ENCODE results near the gene USP33. TPM values are rescaled to one million over a fixed set of nuclear protein-coding genes. Genes with fewer than 3 reads are reported as not detected.

Gene USP33
- total and polyA plus RNA-seq, 9 of the 15 experiments (the other 6 are each of a cell fraction or from before 2014, with no cell fraction given): 22.4 to 83.5 (median 44.7) TPM

DNA sequence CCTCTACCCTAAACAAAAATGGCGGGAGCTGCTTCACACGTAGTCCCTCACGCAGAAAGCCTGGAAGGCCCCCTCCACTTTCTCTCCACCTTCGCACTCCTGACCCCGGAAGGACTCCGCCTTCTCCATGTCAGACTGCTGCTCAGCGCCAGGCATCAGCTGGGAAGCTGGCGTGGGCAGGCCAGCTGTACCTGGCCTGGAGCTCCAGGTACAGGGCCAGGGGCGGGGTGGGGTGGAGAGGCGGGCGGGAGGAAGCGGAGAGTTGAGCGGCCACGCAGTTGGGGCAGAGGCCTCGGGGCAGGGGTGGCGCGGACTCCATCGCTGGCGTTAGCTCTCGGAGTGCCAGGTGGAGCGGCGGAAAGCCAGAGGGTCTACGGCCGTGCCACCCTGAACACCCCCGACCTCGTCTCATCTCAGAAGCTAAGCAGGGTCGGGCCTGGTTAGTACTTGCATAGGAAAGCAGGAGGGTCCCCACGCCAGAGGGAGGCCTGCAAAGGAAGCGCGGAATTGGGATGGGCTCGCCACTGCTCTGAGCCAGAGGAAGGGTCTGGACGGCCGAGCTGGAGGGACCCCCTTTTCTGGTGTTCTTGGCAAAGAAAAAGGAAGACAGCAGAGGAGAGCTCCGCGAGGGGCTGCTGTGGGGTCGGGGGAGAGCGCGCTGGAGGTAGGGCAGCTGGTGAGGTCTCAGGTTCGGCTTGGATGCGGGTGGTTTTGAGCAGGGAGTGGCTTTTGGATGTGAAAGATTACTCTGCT, 20.1 kb upstream of the USP33 start, which contains the start of gene MIGA1 (continued):
- TF ChIP-seq LCOR (CRISPR knock-in tag; IDR thresholded peaks at IDR 0.05) (peak; percentile 71; the same call in 1 of the 2 replicates), NRF1 (conservative IDR thresholded peaks at IDR 0.05 in 1 of 2, IDR thresholded peaks at IDR 0.05 in 1 of 2) (peak; percentile 41 to 57; a peak in 3 of 4 replicates), MTA3 (IDR thresholded peaks at IDR 0.05; ENCODE audit: borderline replicate concordance) (no peak), KAT2B (IDR thresholded peaks at IDR 0.05; ENCODE audit: low read depth, low read length) (no peak), NUFIP1 (IDR thresholded peaks at IDR 0.05; ENCODE audit: partially characterized antibody) (no peak), ZNF133 (CRISPR knock-in tag; IDR thresholded peaks at IDR 0.05) (no peak), NCOA2 (IDR thresholded peaks at IDR 0.05; ENCODE audit: partially characterized antibody in 2 of 2) (no peak), PHB (CRISPR knock-in tag; IDR thresholded peaks at IDR 0.05) (no peak), SNIP1 (IDR thresholded peaks at IDR 0.05; ENCODE audit: low read depth) (no peak), SRSF7 (optimal IDR thresholded peaks at IDR 0.05; ENCODE audit: low read depth, low read length) (no peak), SIN3A (IDR thresholded peaks at IDR 0.05; ENCODE audit: borderline replicate concordance in 2 of 2, control insufficient read depth in 1 of 2, low read depth in 2 of 2, low read length in 2 of 2) (peak; percentile 93 to 98; a peak in 3 of 4 replicates), SRF (CRISPR knock-in tag; IDR thresholded peaks at IDR 0.05) (no peak), GABPB1 (CRISPR knock-in tag; IDR thresholded peaks at IDR 0.05) (peak; percentile 96), MECOM (CRISPR knock-in tag; IDR thresholded peaks at IDR 0.05) (no peak), TAF1 (IDR thresholded peaks at IDR 0.05; ENCODE audit: control insufficient read depth, extremely low read depth, insufficient read depth, low read length, severe bottlenecking) (no peak), CREM (IDR thresholded peaks at IDR 0.05; ENCODE audit: low read depth) (peak; percentile 88), ATF7 (IDR thresholded peaks at IDR 0.05) (no peak; the same call in 1 of the 2 replicates), PHF20 (IDR thresholded peaks at IDR 0.05; ENCODE audit: partially characterized antibody) (peak; percentile 84), RBM39 (optimal IDR thresholded peaks at IDR 0.05; ENCODE audit: low read depth, low read length) (no peak)
- TF ChIP-seq, protein P1, sequence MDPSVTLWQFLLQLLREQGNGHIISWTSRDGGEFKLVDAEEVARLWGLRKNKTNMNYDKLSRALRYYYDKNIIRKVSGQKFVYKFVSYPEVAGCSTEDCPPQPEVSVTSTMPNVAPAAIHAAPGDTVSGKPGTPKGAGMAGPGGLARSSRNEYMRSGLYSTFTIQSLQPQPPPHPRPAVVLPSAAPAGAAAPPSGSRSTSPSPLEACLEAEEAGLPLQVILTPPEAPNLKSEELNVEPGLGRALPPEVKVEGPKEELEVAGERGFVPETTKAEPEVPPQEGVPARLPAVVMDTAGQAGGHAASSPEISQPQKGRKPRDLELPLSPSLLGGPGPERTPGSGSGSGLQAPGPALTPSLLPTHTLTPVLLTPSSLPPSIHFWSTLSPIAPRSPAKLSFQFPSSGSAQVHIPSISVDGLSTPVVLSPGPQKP (CRISPR knock-in tag; IDR thresholded peaks at IDR 0.05): no peak
- TF ChIP-seq, protein P2, sequence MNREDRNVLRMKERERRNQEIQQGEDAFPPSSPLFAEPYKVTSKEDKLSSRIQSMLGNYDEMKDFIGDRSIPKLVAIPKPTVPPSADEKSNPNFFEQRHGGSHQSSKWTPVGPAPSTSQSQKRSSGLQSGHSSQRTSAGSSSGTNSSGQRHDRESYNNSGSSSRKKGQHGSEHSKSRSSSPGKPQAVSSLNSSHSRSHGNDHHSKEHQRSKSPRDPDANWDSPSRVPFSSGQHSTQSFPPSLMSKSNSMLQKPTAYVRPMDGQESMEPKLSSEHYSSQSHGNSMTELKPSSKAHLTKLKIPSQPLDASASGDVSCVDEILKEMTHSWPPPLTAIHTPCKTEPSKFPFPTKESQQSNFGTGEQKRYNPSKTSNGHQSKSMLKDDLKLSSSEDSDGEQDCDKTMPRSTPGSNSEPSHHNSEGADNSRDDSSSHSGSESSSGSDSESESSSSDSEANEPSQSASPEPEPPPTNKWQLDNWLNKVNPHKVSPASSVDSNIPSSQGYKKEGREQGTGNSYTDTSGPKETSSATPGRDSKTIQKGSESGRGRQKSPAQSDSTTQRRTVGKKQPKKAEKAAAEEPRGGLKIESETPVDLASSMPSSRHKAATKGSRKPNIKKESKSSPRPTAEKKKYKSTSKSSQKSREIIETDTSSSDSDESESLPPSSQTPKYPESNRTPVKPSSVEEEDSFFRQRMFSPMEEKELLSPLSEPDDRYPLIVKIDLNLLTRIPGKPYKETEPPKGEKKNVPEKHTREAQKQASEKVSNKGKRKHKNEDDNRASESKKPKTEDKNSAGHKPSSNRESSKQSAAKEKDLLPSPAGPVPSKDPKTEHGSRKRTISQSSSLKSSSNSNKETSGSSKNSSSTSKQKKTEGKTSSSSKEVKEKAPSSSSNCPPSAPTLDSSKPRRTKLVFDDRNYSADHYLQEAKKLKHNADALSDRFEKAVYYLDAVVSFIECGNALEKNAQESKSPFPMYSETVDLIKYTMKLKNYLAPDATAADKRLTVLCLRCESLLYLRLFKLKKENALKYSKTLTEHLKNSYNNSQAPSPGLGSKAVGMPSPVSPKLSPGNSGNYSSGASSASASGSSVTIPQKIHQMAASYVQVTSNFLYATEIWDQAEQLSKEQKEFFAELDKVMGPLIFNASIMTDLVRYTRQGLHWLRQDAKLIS (CRISPR knock-in tag; IDR thresholded peaks at IDR 0.05): 0 out of 2 replicates have a peak, but pooled peaks have one; percentile 40
- TF ChIP-seq, protein P3, sequence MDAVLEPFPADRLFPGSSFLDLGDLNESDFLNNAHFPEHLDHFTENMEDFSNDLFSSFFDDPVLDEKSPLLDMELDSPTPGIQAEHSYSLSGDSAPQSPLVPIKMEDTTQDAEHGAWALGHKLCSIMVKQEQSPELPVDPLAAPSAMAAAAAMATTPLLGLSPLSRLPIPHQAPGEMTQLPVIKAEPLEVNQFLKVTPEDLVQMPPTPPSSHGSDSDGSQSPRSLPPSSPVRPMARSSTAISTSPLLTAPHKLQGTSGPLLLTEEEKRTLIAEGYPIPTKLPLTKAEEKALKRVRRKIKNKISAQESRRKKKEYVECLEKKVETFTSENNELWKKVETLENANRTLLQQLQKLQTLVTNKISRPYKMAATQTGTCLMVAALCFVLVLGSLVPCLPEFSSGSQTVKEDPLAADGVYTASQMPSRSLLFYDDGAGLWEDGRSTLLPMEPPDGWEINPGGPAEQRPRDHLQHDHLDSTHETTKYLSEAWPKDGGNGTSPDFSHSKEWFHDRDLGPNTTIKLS (IDR thresholded peaks at IDR 0.05; ENCODE audit: borderline replicate concordance, low read depth): no peak
